ENCODE data around the gene KMT5B.

The KMT5B gene

GRCh38 chr11:68215524-68216170 lies 2.6 kb upstream of the KMT5B start:
- no peak for DNase-seq

- DNase-seq = no peak
These were observed 2.0 kb upstream of the KMT5B start for GRCh38 chr11:68215087-68215445.

GRCh38 chr11:68214173-68215086 lies 1.3 kb upstream of the KMT5B start:
- DNase-seq = no peak

- peak; percentile 93 for DNase-seq
These were observed 568 bp upstream of the KMT5B start for GRCh38 chr11:68213555-68214172.

GRCh38 chr11:68212421-68213134 lies 518 bp downstream of the KMT5B start:
- DNase-seq = peak; percentile 79

GRCh38 chr11:68211546-68211945 lies 1.6 kb downstream of the KMT5B start:
- DNase-seq = no peak

- DNase-seq = peak; percentile 72
These were observed 6.9 kb downstream of the KMT5B start for GRCh38 chr11:68206211-68206610.

- no peak for DNase-seq
These were observed 8.7 kb downstream of the KMT5B start for GRCh38 chr11:68204402-68204801.

- no peak for DNase-seq
These were observed 10.9 kb downstream of the KMT5B start for GRCh38 chr11:68202165-68202564.

GRCh38 chr11:68201492-68201891 lies 11.6 kb downstream of the KMT5B start:
- DNase-seq = no peak

- DNase-seq = peak; percentile 37
These were observed 12.5 kb downstream of the KMT5B start for GRCh38 chr11:68200639-68201038.

GRCh38 chr11:68199295-68199987 lies 13.7 kb downstream of the KMT5B start:
- DNase-seq = no peak

- no peak for DNase-seq
These were observed 16.9 kb downstream of the KMT5B start for GRCh38 chr11:68196219-68196618.

GRCh38 chr11:68194675-68195294 lies 18.3 kb downstream of the KMT5B start:
- DNase-seq = no peak

GRCh38 chr11:68193018-68193417 lies 20.1 kb downstream of the KMT5B start:
- DNase-seq = no peak

- DNase-seq = peak; percentile 2
These were observed 21.2 kb downstream of the KMT5B start for GRCh38 chr11:68191661-68192579.

GRCh38 chr11:68189888-68190287 lies 23.2 kb downstream of the KMT5B start:
- no peak for DNase-seq

- no peak for DNase-seq
These were observed 24.0 kb downstream of the KMT5B start for GRCh38 chr11:68189082-68189481.

GRCh38 chr11:68186061-68186460 lies 27.0 kb downstream of the KMT5B start:
- DNase-seq = no peak

- no peak for DNase-seq
These were observed 31.2 kb downstream of the KMT5B start for GRCh38 chr11:68181719-68182451.
